Gastroesophageal sphincter (tissue), 4 donors: ENCODE results near the gene RNF32. TPM values are rescaled to one million over a fixed set of nuclear protein-coding genes. Genes with fewer than 3 reads are reported as not detected.
"Not testable (repeated sequence)": the region's sequence is repeated elsewhere in the genome, so short reads cannot be mapped to it uniquely, and the experiment has no call there.

Experiments
- ATAC-seq: fragments of 150-250 bp; one replicate; pipeline ENCODE4 v1.9.1; 2016; ENCODE audit warnings: mild to moderate bottlenecking, moderate library complexity
- H3K27ac ChIP-seq, 4 donors: fragments of 200-600 bp; sonication (generic) in 3 of 4; 1 replicate in 3 of 4; 2 replicates in 1 of 4; pipeline ENCODE4 v1.5.1; 2016 to 2019
- H3K27me3 ChIP-seq: fragments of 200-600 bp; sonication (generic); one replicate; pipeline ENCODE4 v1.5.1; 2019
- H3K36me3 ChIP-seq, 2 donors: fragments of 200-600 bp; sonication (generic); one replicate each; pipeline ENCODE4 v1.5.1; 2019; ENCODE audit warnings: control low read depth in 1 of 2
- H3K4me1 ChIP-seq, 3 donors: fragments of 200-600 bp; sonication (generic); 1 replicate in 2 of 3; 2 replicates in 1 of 3; pipeline ENCODE4 v1.5.1; 2016 to 2019; ENCODE audit warnings: control low read depth in 2 of 3
- H3K4me3 ChIP-seq, 2 donors: fragments of 200-600 bp; sonication (generic); one replicate each; pipeline ENCODE4 v1.5.1; 2019; ENCODE audit warnings: mild to moderate bottlenecking in 1 of 2, moderate library complexity in 1 of 2
- H3K9me3 ChIP-seq, 3 donors: fragments of 200-600 bp; sonication (generic); one replicate each; pipeline ENCODE4 v1.5.1; 2017 to 2019; ENCODE audit warnings: control low read depth in 2 of 3
- EP300 ChIP-seq: sonication (generic); formaldehyde crosslinking; IDR thresholded peaks from one replicate; pipeline ENCODE4 v1.6.1; 2017; ENCODE audit warnings: antibody characterized with exemption, mild to moderate bottlenecking
- POLR2A ChIP-seq, 2 donors: fragments of 450-650 bp; IDR thresholded peaks; one replicate each; pipeline ENCODE4 v1.6.1; 2017; ENCODE audit warnings: antibody characterized with exemption in 2 of 2, mild to moderate bottlenecking in 2 of 2, moderate library complexity in 1 of 2
- POLR2AphosphoS5 ChIP-seq: sonication (generic); formaldehyde crosslinking; IDR thresholded peaks from one replicate; pipeline ENCODE4 v1.6.1; 2017; ENCODE audit warnings: antibody characterized with exemption
- WGBS, 2 donors: methylation state at CpG; one replicate each; pipeline ENCODE4 v1.1.5; 2018; ENCODE audit warnings: low coverage in 1 of 2; 5-methylcytosine and 5-hydroxymethylcytosine counted together
- total RNA-seq, 4 donors: library from RNA; depleted of rRNA; stranded (reverse); fragments of >200 nt; gene quantifications; one replicate each; pipeline ENCODE4 v1.1.0, GENCODE V29; 2016
- TF ChIP-seq, protein P1 (sequence below), 4 experiments: fragments of 200-600 bp in 2 of 4; fragments of 450-650 bp in 2 of 4; sonication (generic) in 1 of 4; IDR thresholded peaks; one replicate each; pipeline ENCODE4 v1.5.1; 2017 to 2019; ENCODE audit warnings: antibody characterized with exemption in 4 of 4, mild to moderate bottlenecking in 2 of 4, moderate library complexity in 2 of 4

The RNF32 gene
- total RNA-seq, 4 donors from 2014 or later = 0.35 to 0.67 TPM; not detected in 2

DNA sequence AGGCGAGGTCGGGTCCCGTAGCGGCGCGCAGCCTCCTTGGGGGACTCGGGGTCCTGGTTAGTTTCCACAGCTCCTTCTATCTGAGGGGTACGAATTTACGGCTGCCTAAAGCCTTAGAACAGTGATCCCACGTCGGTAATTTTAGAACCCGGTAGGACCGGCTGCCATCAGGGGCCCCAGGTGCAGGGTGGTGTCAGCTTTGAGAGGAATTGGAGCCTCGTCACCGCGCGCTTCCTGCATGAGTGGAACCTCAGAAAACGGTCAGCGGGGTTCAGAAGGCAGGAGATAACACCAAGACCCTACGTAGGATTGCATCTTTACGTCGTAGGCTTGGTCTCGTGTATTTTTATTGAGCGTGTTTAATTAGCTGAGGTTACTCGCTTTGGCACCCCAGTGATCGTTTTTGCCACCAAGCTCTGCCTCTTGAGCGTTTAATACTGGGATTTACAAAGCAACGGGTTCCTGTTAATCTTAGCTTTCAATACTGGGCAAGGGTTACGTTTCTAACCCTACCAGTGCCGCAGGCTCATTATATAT, 443 bp downstream of the RNF32 start:
- TF ChIP-seq POLR2AphosphoS5 (no peak), EP300 (no peak), POLR2A (IDR thresholded peaks at IDR 0.05) (no peak)
- TF ChIP-seq, protein P1, sequence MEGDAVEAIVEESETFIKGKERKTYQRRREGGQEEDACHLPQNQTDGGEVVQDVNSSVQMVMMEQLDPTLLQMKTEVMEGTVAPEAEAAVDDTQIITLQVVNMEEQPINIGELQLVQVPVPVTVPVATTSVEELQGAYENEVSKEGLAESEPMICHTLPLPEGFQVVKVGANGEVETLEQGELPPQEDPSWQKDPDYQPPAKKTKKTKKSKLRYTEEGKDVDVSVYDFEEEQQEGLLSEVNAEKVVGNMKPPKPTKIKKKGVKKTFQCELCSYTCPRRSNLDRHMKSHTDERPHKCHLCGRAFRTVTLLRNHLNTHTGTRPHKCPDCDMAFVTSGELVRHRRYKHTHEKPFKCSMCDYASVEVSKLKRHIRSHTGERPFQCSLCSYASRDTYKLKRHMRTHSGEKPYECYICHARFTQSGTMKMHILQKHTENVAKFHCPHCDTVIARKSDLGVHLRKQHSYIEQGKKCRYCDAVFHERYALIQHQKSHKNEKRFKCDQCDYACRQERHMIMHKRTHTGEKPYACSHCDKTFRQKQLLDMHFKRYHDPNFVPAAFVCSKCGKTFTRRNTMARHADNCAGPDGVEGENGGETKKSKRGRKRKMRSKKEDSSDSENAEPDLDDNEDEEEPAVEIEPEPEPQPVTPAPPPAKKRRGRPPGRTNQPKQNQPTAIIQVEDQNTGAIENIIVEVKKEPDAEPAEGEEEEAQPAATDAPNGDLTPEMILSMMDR (IDR thresholded peaks at IDR 0.05) = no peak
- ATAC-seq = peak; percentile 22

DNA sequence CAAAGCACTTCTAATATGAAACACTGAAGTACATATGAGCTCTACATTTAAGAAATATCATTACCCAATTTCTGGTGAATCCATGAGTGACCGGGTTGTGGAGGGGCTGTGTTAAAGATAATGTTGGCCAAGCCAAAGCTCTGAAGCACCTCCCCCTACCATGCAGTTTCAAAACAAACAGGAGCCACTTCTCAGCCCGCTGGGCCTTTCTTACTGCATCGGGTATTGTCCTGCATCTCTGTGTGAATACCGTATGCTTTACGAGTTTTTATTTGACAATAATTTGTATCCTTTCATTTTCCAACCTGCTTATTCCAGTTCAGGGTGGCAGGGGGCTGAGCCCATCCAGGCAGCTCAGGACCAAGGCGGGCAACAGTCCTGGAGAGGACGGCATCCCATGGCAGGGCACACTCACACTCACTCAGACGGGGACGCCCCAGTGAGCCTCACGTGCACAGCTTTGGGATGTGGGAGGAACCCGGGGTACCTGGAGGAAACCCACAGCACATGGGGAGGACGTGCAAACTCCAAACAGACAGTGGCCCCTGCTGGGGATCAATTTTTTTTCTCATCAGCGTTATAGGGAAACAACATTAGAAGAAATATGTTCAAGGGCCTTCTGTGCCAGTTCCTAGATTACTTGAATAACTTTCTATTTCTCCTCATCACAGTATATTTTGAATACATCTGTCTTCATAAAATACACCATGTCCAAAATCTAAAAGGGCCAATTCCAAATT, 1.9 kb downstream of the RNF32 start:
- peaks cover 0 to 18% (median 0%) of the 10 kb centered on the region in 3 donors for H3K9me3 ChIP-seq
- no peak for TF ChIP-seq EP300
- TF ChIP-seq, protein P1 (IDR thresholded peaks at IDR 0.05) = no peak
- no peak for TF ChIP-seq POLR2AphosphoS5
- no peak for TF ChIP-seq POLR2A (IDR thresholded peaks at IDR 0.05)
- WGBS, 2 donors = 64 to 72% methylated on average over 6 to 7 of the region's 13 CpGs
- H3K36me3 ChIP-seq = no peaks in the 10 kb centered on the region
- peaks cover 0 to 20% (median 4%) of the 10 kb centered on the region in 3 donors for H3K4me1 ChIP-seq
- ATAC-seq = no peak
- no peak overlapping the region for H3K27ac ChIP-seq
- no peaks in the 10 kb centered on the region for H3K27me3 ChIP-seq
- no peak overlapping the region for H3K4me3 ChIP-seq

More for the DNA sequence above, 443 bp downstream of the RNF32 start:
- 14 to 30% methylated on average over 6 to 17 of the region's 30 CpGs for WGBS, 2 donors
- Histone ChIP-seq H3K36me3 (no peaks in the 10 kb centered on the region), H3K27ac (peak overlapping the region in 3 of 4 donors; percentile 53 to 74 (median 70)), H3K9me3 (peaks cover 0 to 18% (median 0%) of the 10 kb centered on the region in 3 donors), H3K4me3 (peak overlapping the region; percentile 58 to 78), H3K27me3 (no peaks in the 10 kb centered on the region), H3K4me1 (peaks cover 0 to 20% (median 4%) of the 10 kb centered on the region in 3 donors)

DNA sequence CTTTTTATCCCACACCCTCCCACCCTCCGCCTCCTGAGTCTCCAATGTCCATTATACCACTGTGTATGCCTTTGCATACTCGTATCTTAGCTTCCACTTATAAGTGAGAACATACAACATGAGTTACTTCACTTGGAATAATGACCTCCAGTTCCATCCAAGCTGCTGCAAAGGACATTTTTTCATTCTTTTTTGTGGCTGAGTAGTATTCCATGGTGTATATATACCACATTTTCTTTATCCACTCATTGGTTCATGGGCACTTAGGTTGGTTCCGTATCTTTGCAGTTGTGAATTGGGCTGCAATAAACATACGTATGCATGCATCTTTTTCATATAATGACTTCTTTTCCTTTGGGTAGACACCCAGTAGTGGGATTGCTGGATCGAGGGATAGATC, 6.8 kb downstream of the RNF32 start:
- ATAC-seq, H3K9me3 ChIP-seq, H3K4me3 ChIP-seq, H3K4me1 ChIP-seq, H3K27ac ChIP-seq, H3K36me3 ChIP-seq: not testable (repeated sequence)
- peaks cover 26% of the 10 kb centered on the region for H3K27me3 ChIP-seq
- 77 to 95% methylated on average over 3 to 5 of the region's 5 CpGs for WGBS, 2 donors

DNA sequence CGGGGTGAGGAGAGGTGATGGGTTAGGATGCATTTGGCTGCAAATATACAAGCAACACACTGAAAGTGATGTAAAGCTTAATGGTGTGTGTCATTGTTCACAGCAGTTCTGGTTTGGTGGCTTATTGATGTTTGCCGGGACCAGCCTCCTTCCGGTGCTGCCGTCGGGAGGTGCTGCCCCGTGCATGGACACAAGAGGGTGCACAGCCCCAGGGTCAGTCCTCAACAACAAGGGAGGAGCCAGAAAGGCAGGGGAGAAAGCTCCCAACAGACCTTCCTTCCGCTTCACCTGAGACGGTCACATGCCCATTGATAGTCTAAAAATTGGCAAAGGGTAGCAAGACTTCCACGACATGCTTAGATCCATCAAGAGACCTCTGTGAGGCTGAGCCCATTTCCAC, 9.5 kb downstream of the RNF32 start:
- Histone ChIP-seq H3K27ac (no peak overlapping the region), H3K4me1 (no peaks in the 10 kb centered on the region), H3K9me3 (no peaks in the 10 kb centered on the region), H3K4me3 (no peak overlapping the region), H3K27me3 (peaks cover 46% of the 10 kb centered on the region), H3K36me3 (no peaks in the 10 kb centered on the region)
- TF ChIP-seq EP300 = no peak
- TF ChIP-seq POLR2AphosphoS5 = no peak
- TF ChIP-seq, protein P1 (IDR thresholded peaks at IDR 0.05) = no peak
- TF ChIP-seq POLR2A (IDR thresholded peaks at IDR 0.05) = no peak
- ATAC-seq = no peak
- WGBS, 2 donors = 50 to 73% methylated on average over 2 to 3 of the region's 9 CpGs

DNA sequence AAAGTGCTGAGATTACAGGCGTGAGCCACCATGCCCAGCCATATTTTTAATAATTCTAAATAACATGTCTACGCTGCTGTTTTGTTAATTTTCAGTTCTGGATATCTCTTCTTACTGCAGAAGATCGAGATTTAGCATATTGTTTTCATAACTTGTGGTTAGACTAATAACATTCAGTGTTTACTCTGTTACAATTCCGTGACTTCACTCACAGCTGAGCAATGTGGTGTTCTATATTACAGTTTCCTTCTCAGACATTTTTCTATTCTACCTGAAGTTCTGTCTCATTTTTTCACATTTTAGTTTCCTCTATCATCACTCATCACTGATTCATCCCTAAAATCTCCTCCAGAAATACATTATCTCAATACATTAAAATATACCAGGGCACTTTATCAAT, 10.9 kb downstream of the RNF32 start:
- Histone ChIP-seq H3K27me3 (peaks cover 59% of the 10 kb centered on the region), H3K36me3 (no peaks in the 10 kb centered on the region), H3K9me3 (no peaks in the 10 kb centered on the region), H3K4me3 (no peak overlapping the region), H3K4me1 (no peaks in the 10 kb centered on the region), H3K27ac (no peak overlapping the region)
- TF ChIP-seq EP300 (no peak), POLR2A (IDR thresholded peaks at IDR 0.05) (no peak), POLR2AphosphoS5 (no peak)
- TF ChIP-seq, protein P1 (IDR thresholded peaks at IDR 0.05) = no peak
- ATAC-seq = no peak
- 78 to 94% methylated on average over 3 to 4 of the region's 4 CpGs for WGBS, 2 donors
